Fibroblast of gingiva (primary cell): ENCODE data around the gene GLUD1.
"Not testable (repeated sequence)": the region's sequence is repeated elsewhere in the genome, so short reads cannot be mapped to it uniquely, and the experiment has no call there.

Experiments
- DNase-seq: peaks from one replicate; pipeline ENCODE4 v3.0.0-alpha.2; 2011; ENCODE audit warnings: low read depth

The GLUD1 gene

GRCh38 chr10:87089746-87090145 lies 4.9 kb downstream of the GLUD1 start:
- no peak for DNase-seq

GRCh38 chr10:87085537-87085936 lies 9.1 kb downstream of the GLUD1 start:
- DNase-seq: no peak

- peak; percentile 66 for DNase-seq
Measured at GRCh38 chr10:87084291-87084782, 10.3 kb downstream of the GLUD1 start.

GRCh38 chr10:87083576-87084290 lies 10.9 kb downstream of the GLUD1 start:
- peak; percentile 69 for DNase-seq

GRCh38 chr10:87082219-87082618 lies 12.4 kb downstream of the GLUD1 start:
- DNase-seq: peak; percentile 71

- not testable (repeated sequence) for DNase-seq
Measured at GRCh38 chr10:87081574-87081973, 13.1 kb downstream of the GLUD1 start.

GRCh38 chr10:87080621-87081020 lies 14.0 kb downstream of the GLUD1 start:
- not testable (repeated sequence) for DNase-seq

GRCh38 chr10:87079106-87079836 lies 15.4 kb downstream of the GLUD1 start:
- no peak for DNase-seq

- DNase-seq: not testable (repeated sequence)
Measured at GRCh38 chr10:87076421-87076820, 18.2 kb downstream of the GLUD1 start.

GRCh38 chr10:87072449-87072848 lies 22.2 kb downstream of the GLUD1 start:
- no peak for DNase-seq

- no peak for DNase-seq
Measured at GRCh38 chr10:87068281-87068680, 26.4 kb downstream of the GLUD1 start.

- no peak for DNase-seq
Measured at GRCh38 chr10:87066865-87067264, 27.8 kb downstream of the GLUD1 start.

GRCh38 chr10:87066178-87066577 lies 28.5 kb downstream of the GLUD1 start:
- DNase-seq: no peak

- no peak for DNase-seq
Measured at GRCh38 chr10:87064651-87065050, 30.0 kb downstream of the GLUD1 start.

- DNase-seq: no peak
Measured at GRCh38 chr10:87060280-87060928, 34.2 kb downstream of the GLUD1 start.

GRCh38 chr10:87059401-87059800 lies 35.2 kb downstream of the GLUD1 start:
- DNase-seq: no peak

GRCh38 chr10:87058171-87058570 lies 36.5 kb downstream of the GLUD1 start:
- no peak for DNase-seq

- DNase-seq: peak; percentile 2
Measured at GRCh38 chr10:87054373-87055295, 40.0 kb downstream of the GLUD1 start.

- DNase-seq: no peak
Measured at GRCh38 chr10:87053577-87054181, 41.0 kb downstream of the GLUD1 start.

GRCh38 chr10:87053111-87053510 lies 41.5 kb downstream of the GLUD1 start:
- peak; percentile 12 for DNase-seq

GRCh38 chr10:87045434-87045938 lies 49.2 kb downstream of the GLUD1 start:
- DNase-seq: no peak
